NCI-H1048 (cell line): ENCODE data around the gene PYGL.

Experiments used
- DNase-seq: peaks from one replicate; lab custom pipeline; 2025; lab: John Stamatoyannopoulos, UW

Gene PYGL

DNA sequence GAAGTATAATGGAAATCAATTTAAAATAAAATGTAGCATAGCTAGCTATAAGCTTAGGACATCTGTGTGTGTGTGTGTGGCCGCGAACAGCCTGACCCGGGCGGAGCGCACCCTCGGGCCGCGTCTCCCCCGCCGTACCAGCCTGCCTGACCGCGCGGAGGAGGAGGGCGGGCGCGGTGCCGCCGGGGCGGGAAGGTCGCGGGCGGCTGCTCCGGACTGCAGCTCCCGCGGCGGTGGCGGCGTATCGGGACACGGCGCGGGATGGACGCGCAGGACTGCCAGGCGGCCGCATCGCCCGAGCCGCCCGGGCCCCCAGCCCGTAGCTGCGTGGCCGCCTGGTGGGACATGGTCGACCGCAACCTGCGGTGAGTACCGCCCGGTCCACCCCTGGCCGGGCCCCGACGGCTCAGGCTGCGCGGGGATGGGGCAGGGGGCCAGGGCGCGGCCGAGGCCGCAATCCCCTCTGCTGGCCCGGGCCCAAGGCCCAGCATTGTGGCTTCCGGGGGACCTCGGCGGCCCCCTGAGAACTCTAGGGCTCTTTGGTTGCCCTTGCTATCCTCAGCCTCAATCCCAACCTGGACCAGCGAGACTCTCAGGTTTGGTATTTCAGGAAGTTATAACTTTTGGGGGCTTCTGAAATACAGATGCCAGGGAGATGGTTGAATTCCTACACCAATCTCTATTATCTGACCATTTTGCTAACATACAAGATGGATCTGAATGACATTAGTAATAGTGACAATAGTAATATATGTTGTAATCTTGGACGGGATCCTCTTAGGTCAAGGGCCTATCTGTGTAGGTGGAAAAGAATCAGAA is 72.2 kb downstream of the PYGL start, which contains the start of gene ABHD12B:
TSS of gene ABHD12B (plus strand) at position 140 of the 819 bp plus-strand sequence. CDS start at position 262, 122 bp downstream.
- no peak for DNase-seq

DNA sequence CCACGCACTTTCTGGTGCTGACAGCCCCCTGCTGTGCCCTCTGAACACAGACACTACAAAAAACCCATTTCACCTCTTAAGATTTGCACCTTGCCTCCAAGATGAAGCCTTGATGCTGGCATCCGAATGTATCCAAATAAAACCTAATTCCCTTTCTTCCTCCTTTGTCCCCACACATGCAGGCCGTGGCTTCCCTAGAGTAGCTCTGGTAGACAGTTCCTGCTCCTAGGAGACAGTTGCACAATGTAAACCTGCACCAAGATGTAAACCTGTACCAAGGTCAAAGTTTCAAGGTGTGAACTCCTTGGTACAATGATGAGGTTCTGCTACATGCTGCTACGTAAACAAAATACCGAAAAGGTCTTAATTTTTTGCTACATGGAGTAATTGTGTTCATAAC is 73.1 kb downstream of the PYGL start:
- no peak for DNase-seq

GRCh38 chr14:50865391-50866076 is 78.7 kb downstream of the PYGL start:
- DNase-seq, result no peak

- DNase-seq, result no peak
Observed at GRCh38 chr14:50864946-50865345, 79.3 kb downstream of the PYGL start.

GRCh38 chr14:50864237-50864636 is 80.0 kb downstream of the PYGL start:
- no peak for DNase-seq

DNA sequence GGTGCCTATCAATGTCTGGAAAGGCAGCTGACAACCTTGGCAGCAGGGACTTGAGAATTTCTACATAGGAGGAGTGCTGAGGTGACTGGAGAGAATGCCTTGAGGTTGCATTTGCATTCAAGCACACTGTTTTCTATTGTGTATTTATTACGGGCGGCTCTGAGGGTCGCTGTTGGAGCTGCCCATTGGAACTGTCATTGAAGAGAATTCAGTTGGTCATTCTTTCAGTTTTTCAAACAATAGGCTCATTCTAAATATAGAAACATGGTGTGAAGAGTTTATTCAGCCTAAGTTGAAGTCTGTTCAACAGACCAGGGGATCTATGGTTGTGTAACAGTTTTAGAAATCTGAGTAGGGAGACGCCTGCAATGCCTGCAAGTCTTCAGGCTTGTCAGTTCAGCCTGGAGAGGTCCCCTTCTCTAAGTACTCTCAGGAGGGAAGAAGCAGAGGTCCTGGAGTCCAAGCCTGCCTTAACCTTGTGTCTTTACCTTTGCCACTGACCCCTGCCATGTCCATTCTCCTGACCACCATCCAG is 82.2 kb downstream of the PYGL start:
- DNase-seq, result no peak

DNA sequence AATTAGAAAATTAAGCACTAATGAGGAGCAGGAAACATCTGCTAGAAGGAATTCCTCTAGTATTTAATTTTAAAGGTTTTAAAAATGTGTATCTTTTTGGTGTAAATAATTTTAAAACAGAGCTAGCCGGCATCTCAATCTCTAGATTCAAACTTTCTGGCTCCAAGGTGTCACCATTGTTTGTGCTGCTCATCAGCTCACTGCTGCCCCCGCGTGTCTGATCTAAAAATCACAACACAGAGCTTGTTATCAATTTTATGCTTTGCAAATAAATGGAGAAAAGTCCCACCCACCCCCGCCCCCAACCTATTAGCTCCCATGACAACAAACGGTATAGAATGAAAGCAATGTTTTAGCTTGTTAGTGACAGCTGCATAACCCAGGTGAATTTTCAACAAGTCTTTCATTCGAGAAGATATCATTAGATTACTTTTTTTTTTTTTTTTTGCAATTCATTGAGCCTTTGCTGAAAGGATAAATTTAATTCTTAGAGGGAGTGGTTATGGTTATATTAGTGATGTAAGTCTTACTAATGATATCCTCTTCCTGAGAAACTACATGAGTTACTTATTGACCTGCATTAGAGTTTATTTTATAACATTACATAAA is 83.7 kb downstream of the PYGL start:
- peak; percentile 68 for DNase-seq

GRCh38 chr14:50859296-50859624 is 85.0 kb downstream of the PYGL start:
- DNase-seq, result no peak

GRCh38 chr14:50856660-50857059 is 87.6 kb downstream of the PYGL start:
- DNase-seq, result no peak

GRCh38 chr14:50855558-50855957 is 88.7 kb downstream of the PYGL start:
- DNase-seq, result no peak
